ENCODE results near the gene TFPT.
"Not testable (repeated sequence)": the region's sequence is repeated elsewhere in the genome, so short reads cannot be mapped to it uniquely, and the experiment has no call there.

The TFPT gene

GRCh38 chr19:54124393-54124792 is 8.9 kb upstream of the TFPT start:
- DNase-seq (ENCODE audit: low spot score), result no peak

DNA sequence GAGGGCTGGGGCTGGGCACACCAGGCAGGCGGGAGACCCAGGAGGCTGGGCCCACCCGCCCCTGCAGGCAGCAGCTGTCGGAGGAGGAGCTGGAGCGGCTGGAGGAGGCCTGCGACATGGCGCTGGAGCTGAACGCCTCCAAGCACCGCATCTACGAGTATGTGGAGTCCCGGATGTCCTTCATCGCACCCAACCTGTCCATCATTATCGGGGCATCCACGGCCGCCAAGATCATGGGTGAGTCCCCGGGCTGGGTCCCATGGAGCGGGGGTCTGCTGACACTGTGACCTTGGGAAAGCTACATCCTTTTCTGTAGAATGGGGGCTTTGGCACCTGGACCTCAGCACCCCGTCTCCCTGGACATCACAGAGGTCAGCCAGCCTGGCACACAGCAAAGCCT is 8.2 kb upstream of the TFPT start:
- DNase-seq (ENCODE audit: low spot score), result no peak

- no peak for DNase-seq (ENCODE audit: low spot score)
Measured at GRCh38 chr19:54121259-54121658, 5.8 kb upstream of the TFPT start.

DNA sequence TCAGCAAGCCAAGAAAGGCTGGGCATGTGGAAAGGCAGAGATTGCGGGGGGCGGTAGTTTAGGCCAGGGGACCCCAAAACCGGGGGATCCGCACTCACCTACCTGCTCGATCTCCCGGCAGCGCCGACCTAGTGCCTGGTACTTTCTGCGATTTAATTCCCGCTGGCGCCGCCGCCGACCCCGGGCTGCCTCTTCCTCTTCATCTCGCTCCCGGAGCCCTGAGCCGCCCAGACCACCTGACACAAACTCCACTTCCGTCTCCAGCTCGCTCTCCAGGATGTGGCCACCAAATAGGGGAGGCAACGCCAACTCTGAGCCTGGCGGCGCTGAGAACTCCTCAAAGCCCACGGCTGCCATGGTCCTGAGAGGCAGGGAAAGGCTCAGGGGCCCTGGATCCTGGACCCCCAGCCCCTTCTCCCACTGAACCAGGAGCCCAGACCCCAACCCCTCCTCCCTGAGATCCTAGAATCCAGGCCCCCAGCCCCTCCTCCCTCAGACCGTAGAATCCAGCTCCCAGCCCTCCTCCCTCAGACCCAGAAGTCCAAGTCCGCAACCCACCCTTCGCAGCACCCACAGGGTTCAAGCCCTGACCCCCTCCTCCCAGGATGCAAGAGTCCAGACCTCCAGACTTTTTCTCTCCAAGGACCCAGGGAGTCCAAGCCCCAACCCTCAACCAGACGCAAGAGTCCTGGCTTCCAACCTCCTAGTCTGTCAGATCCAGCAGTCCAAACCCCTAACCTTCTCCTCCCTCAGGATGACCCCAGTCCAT is 933 bp downstream of the TFPT start:
- DNase-seq (ENCODE audit: low spot score), result peak; percentile 75

DNA sequence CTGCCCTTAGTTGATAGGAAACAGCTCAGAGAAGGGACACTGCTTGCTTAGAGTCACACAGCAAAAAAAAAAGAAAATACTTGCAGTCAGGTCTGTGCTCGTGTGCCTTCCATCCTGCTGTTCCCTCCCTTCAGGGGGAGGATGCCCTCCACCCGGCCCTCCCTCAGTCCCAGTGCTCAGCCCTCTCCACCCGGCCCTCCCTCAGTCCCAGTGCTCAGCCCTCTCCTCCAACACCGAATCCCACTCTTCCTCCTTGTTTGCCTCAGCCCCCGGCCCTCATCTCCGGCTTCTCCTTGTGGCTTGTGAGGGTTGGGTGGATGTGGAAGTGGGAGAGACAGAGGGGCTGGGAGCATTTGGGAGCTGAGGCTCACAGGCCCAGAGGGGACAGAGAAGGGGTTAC is 5.8 kb downstream of the TFPT start:
- DNase-seq (ENCODE audit: low spot score), result no peak

DNA sequence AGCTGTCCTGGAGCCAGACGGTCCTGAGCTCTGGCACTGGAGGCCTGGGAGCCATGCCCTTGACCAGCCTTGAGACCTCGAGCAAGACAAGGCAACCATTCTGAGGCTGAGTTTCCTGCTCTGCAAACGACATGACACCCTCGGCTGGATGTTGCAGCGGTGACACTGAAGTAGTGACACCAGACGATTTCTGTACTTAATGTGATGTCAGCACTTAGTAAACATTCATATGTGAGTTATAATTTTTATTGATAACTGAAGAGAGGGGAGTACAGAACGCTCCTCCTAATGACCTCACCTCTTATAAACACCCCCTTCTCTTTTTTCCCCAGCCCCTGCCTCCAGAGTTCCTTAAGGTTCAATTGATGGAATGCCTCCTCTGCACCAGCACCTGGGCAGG is 7.0 kb downstream of the TFPT start:
- no peak for DNase-seq (ENCODE audit: low spot score)

GRCh38 chr19:54107876-54108490 is 7.5 kb downstream of the TFPT start:
- DNase-seq (ENCODE audit: low spot score), result no peak

- DNase-seq (ENCODE audit: low spot score), result no peak
Measured at GRCh38 chr19:54106716-54107115, 8.7 kb downstream of the TFPT start.

- DNase-seq (ENCODE audit: low spot score), result no peak
Measured at GRCh38 chr19:54105796-54106195, 9.7 kb downstream of the TFPT start.

DNA sequence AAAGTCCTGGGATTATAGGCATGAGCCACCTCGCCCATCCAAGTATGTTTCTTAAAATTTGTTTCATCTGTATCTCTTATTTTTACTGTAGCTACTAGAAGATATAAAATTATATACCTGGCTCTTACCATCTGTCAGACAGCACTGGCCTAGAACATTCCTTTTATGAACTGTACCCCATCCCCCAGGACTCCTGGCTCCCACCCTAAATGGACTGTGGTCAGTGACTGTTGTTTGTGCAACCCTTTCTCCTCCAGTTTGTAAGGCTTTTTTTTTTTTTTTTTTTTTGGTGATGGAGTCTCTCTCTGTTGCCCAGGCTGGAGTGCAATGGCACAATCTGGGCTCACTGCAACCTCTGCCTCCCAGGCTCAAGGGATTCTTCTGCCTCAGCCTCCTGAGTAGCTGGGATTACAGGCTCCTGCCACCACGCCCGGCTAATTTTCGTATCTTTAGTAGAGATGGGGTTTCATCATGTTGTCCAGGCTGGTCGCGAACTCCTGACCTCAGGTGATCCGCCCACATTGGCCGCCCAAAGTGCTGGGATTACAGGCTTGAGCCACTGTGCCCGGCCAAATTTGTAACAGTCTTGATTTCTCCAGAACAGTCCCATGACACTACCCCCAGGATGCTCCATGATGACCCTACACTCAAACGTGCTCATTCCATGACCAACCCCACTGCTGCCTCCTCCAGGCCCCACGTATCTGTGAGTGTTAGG is 10.3 kb downstream of the TFPT start:
- no peak for DNase-seq (ENCODE audit: low spot score)

GRCh38 chr19:54102421-54103169 is 12.9 kb downstream of the TFPT start, which contains the start of gene NDUFA3:
NDUFA3 (plus strand) TSS chr19:54102855; CDS start chr19:54102879, 24 bp downstream.
- DNase-seq (ENCODE audit: low spot score), result peak; percentile 98

- DNase-seq (ENCODE audit: low spot score), result peak; percentile 49
Measured at GRCh38 chr19:54100561-54100960, 14.9 kb downstream of the TFPT start, which contains the start of gene OSCAR. OSCAR (minus strand) TSS chr19:54100803; CDS start chr19:54100792, 11 bp downstream.

DNA sequence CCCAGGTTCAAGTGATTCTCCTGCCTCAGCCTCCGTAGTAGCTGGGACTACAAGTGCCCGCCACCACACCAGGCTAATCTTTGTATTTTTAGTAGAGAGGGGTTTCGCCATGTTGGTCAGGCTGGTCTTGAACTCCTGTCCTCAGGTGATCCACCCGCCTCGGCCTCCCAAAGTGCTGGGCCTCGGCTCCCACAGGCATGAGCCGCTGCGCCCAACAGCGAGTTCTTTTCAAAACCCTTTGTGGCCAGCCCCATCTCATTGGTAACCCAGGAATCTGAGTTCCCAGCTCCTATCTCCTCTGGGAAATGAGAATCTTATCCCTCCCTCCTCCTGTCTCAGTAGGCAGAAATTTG is 15.6 kb downstream of the TFPT start:
- not testable (repeated sequence) for DNase-seq (ENCODE audit: low spot score)

GRCh38 chr19:54099190-54099902 is 16.1 kb downstream of the TFPT start:
- no peak for DNase-seq (ENCODE audit: low spot score)

DNA sequence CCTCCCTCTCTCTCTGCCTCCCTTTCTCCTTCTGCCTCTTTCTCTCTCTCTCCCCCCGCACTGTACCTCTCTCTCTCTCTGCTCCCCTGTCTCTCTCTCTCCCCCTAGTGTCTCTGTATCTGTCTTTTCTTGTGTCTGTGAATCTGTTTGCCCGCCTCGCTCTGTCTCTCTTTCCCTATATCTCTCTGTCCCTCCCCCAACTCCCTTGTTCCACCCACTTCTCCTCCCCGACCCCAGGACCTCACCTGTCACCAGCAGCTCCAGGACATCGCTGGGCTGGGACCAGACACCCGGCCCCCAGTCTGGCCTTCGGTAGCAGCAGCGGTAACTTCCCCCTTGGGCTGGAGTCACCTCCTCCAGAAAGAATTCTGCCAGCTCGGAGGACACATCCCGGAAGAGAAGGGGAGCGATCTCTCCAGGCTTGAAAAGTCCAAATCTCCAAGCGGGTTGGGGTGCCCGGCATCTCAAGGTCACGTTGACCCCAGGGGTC is 18.8 kb downstream of the TFPT start:
- no peak for DNase-seq (ENCODE audit: low spot score)

DNA sequence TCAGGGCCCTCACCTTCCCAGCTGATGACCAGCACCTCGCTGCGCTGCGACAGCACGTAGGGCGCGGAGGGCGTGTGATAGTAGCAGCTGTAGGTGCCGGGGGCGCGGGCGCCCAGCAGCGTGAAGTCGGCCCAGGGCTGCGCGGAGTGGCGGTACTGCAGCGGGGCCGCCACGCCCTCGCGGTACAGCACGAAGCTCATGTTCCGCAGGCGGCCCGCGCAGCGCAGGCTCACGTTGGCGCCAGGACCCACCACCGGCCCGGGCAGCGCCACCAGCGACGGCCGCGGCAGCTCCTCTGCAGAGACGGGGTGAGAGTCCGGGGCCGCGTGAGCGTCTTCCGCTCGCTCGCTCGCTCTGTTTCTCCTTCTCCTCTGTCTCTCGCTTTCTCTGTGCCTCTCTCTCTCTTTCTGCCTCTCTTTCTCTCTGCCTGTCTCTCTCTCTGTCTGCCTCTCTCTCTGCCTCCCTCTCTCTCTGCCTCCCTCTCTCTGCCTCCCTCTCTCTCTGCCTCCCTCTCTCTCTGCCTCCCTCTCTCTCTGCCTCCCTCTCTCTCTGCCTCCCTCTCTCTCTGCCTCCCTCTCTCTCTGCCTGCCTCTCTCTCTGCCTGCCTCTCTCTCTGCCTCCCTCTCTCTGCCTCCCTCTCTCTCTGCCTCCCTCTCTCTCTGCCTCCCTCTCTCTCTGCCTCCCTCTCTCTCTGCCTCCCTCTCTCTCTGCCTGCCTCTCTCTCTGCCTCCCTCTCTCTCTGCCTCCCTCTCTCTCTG is 19.4 kb downstream of the TFPT start:
- DNase-seq (ENCODE audit: low spot score), result not testable (repeated sequence)

DNA sequence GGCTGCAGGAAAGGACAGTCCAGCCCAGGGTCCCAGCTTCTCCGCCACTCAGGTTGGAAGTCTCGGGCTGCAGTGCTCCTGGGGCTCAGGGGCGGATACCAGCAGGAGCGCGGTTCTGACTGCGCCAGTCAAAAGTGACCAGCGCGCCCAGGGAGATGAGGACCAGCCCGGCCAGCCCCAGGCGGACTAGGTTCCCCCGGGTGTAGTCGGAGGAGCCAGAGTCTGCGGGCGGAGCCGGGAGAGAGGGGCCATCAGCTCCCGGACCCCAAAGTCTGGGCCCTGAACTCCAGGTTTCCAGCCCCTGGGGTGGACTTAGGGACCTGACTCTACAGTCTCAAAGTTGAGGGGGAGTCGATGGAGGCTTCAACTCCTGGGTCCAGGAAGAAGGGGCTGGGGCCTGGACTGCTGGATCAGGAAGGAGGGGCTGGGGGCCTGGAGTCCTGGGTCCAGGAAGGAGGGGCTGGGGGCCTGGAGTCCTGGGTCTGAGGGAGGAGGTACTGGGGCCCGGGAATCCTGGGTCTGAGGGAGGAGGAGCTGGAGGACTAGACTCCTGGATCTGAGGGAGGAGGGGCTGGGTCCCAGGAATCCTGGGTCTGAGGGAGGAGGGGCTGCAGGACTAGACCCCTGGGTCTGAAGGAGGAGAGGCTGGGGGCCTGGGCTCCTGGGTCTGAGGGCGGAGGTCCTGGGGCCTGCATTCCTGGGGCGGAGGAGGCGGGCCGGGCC is 20.2 kb downstream of the TFPT start:
- no peak for DNase-seq (ENCODE audit: low spot score)

DNA sequence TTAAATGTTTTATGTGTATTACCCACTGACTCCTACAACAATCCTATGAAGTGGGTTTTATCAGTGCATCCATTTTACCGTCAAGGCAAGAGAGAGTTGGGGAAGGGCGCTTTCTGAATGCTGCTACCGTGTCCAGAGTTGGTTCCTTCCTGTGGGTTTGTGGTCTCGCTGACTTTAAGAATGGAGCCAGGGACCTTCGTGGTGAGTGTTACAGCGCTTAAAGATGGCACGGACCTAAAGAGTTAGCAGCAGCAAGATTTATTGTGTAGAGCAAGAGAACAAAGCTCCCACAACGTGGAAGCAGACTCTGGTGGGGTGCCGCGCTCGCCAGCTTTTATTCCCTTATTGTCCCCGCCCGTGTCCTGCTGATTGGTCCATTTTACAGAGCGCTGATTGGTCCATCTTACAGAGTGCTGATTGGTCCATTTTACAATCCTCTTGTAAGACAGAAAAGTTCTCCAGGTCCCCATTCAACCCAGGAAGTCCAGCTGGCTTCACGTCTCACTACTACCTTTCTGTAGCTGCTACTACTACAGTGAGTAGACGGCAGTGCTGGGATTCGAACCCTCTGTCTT is 20.9 kb downstream of the TFPT start:
- no peak for DNase-seq (ENCODE audit: low spot score)

GRCh38 chr19:54084410-54084809 is 31.0 kb downstream of the TFPT start:
- DNase-seq (ENCODE audit: low spot score), result no peak

GRCh38 chr19:54081032-54081431 is 34.4 kb downstream of the TFPT start, which contains the start of gene TARM1:
TARM1 (minus strand) TSS chr19:54081365; CDS start chr19:54081340, 25 bp downstream.
- DNase-seq (ENCODE audit: low spot score), result no peak

All from Ammon's horn (tissue), 1 donor.